Ishikawa (cell line): Measurements from ENCODE around the gene PIP4K2A.

ENCODE experiments used
- CEBPB ChIP-seq: IDR thresholded peaks from 2 replicates; pipeline ENCODE4 v1.6.1; 2012
- CREB1 ChIP-seq: IDR thresholded peaks from 2 replicates; pipeline ENCODE4 v1.6.1; 2012; ENCODE audit warnings: low read depth
- EGR1 ChIP-seq: IDR thresholded peaks from 2 replicates; pipeline ENCODE4 v1.6.1; 2012
- EP300 ChIP-seq: IDR thresholded peaks from 2 replicates; pipeline ENCODE4 v1.6.1; 2012; ENCODE audit warnings: borderline replicate concordance
- FOXM1 ChIP-seq: IDR thresholded peaks from 2 replicates; pipeline ENCODE4 v1.6.1; 2012; ENCODE audit warnings: low read depth, borderline replicate concordance
- MAX ChIP-seq: IDR thresholded peaks from 2 replicates; pipeline ENCODE4 v1.6.1; 2012
- NFIC ChIP-seq: IDR thresholded peaks from 2 replicates; pipeline ENCODE4 v1.6.1; 2012
- RAD21 ChIP-seq: IDR thresholded peaks from 2 replicates; pipeline ENCODE4 v1.6.1; 2012; ENCODE audit warnings: low read depth
- REST ChIP-seq: IDR thresholded peaks from 2 replicates; pipeline ENCODE4 v1.6.1; 2012; ENCODE audit warnings: low read depth, mild to moderate bottlenecking
- TAF1 ChIP-seq: IDR thresholded peaks from 2 replicates; pipeline ENCODE4 v1.6.1; 2012; ENCODE audit warnings: low read depth, mild to moderate bottlenecking
- TEAD4 ChIP-seq: IDR thresholded peaks from 2 replicates; pipeline ENCODE4 v1.6.1; 2012
- USF1 ChIP-seq: IDR thresholded peaks from 2 replicates; pipeline ENCODE4 v1.6.1; 2012
- YY1 ChIP-seq: IDR thresholded peaks from 2 replicates; pipeline ENCODE4 v1.6.1; 2012; ENCODE audit warnings: low read depth

DNA sequence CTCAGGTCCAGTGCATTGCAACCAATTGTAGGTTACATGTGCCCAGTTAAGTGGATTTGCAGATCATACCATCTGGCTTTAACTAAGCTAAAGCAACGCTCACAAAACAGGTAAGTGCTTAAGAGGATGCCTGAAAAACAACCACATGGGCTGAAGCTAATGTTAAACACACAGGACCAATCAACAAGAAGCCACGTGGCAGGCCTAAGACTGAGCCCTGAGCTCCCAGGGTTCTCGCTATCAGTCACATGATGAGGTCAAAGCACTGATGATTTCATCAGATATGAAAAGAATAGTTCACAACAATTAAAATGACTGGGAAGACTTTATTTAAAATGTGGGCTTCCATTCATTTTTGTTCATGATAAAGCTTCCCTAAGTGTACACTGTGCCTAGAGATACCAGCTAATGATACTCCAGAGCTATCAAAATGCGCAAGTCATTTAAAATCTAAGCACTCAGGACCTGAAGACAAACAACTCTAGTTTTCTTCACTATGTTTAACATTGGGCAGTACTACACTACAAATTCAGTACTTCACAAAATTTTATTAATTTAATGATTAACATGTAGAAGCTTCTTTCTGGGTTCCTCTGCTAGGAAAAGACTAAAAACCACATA is 90.6 kb downstream of the PIP4K2A start:
- TF ChIP-seq RAD21 (no peak), TAF1 (no peak), REST (no peak), CEBPB (no peak), TEAD4 (no peak), USF1 (no peak), EP300 (no peak), CREB1 (no peak), FOXM1 (no peak), EGR1 (no peak), MAX (no peak), NFIC (no peak), YY1 (no peak)
